Natural killer cell (primary cell): ENCODE measurements around the gene TLR6. TPM values are rescaled to one million over a fixed set of nuclear protein-coding genes. Genes with fewer than 3 reads are reported as not detected.
A peak's percentile ranks its signal among the peaks of the same experiment; 100 is the strongest.

ENCODE experiments used
- ATAC-seq, 3 donors: fragments of 150-1000 bp in 2 of 3; fragments of 200-7000 bp in 1 of 3; cut with Tn5 transposase; 1 replicate in 1 of 3; 2 replicates in 2 of 3; pipeline ENCODE4 v1.10.0; 2021; ENCODE audit warnings: mild to moderate bottlenecking in 2 of 3, moderate library complexity in 2 of 3
- DNase-seq, 2 donors: peaks; one replicate each; pipeline versions ENCODE4 v3.0.0 to v3.0.0-alpha.2; 2013 to 2021; ENCODE audit warnings: mixed read lengths in 1 of 2
- H3K27ac ChIP-seq: one replicate; pipeline ENCODE4 v1.5.1; 2013; ENCODE audit warnings: mild to moderate bottlenecking, low read length
- H3K27me3 ChIP-seq: one replicate; pipeline ENCODE4 v1.6.1; 2013; ENCODE audit warnings: low read length; ENCODE audit not compliant: control insufficient read depth, insufficient read depth
- H3K36me3 ChIP-seq: one replicate; pipeline ENCODE4 v1.6.1; 2013; ENCODE audit warnings: low read length; ENCODE audit not compliant: control insufficient read depth, insufficient read depth
- H3K4me1 ChIP-seq: one replicate; pipeline ENCODE4 v1.6.1; 2013; ENCODE audit warnings: low read length; ENCODE audit not compliant: control insufficient read depth, insufficient read depth
- H3K4me3 ChIP-seq: one replicate; pipeline ENCODE4 v1.5.1; 2013; ENCODE audit warnings: low read length
- H3K9me3 ChIP-seq: one replicate; pipeline ENCODE4 v1.6.1; 2013; ENCODE audit warnings: low read length; ENCODE audit not compliant: control insufficient read depth, insufficient read depth
- H3K27ac Mint-ChIP-seq, 2 donors: one replicate each; pipeline ENCODE4 v1.8.0; 2022; ENCODE audit warnings: mild to moderate bottlenecking in 2 of 2, mixed read lengths in 2 of 2, moderate library complexity in 1 of 2
- H3K27me3 Mint-ChIP-seq, 2 donors: one replicate each; pipeline ENCODE4 v1.8.0; 2022; ENCODE audit warnings: low read depth in 2 of 2, mixed read lengths in 2 of 2
- H3K36me3 Mint-ChIP-seq: one replicate; pipeline ENCODE4 v1.8.0; 2022; ENCODE audit warnings: mixed read lengths
- H3K4me1 Mint-ChIP-seq, 2 donors: one replicate each; pipeline ENCODE4 v1.8.0; 2022; ENCODE audit warnings: mixed read lengths in 2 of 2
- H3K4me3 Mint-ChIP-seq: one replicate; pipeline ENCODE4 v1.8.0; 2022; ENCODE audit warnings: mild to moderate bottlenecking, moderate library complexity, mixed read lengths
- H3K9me3 Mint-ChIP-seq, 2 donors: one replicate each; pipeline ENCODE4 v1.8.0; 2022; ENCODE audit warnings: mixed read lengths in 2 of 2
- CTCF ChIP-seq: fragments of 200-600 bp; IDR thresholded peaks from one replicate; pipeline ENCODE4 v1.8.0; 2022; ENCODE audit warnings: antibody characterized with exemption
- WGBS: methylation state at CpG from one replicate; pipeline ENCODE4 v1.1.7; 2013; ENCODE audit warnings: missing lambda C conversion rate; ENCODE audit not compliant: insufficient coverage; 5-methylcytosine and 5-hydroxymethylcytosine counted together
- intact Hi-C: fragments of 100-400 bp; cut with micrococcal nuclease; formaldehyde crosslinking; loops from one replicate; pipeline ENCODE4 v1.14.2; 2022
- total RNA-seq, 4 donors: library from RNA; stranded (reverse); fragments of 120-200 nt in 1 of 4; gene quantifications; one replicate each; pipeline versions ENCODE4 v1.2.3 to v1.2.4, GENCODE V29; 2013 to 2022

TLR6 gene
- total RNA-seq, 3 donors from 2014 or later (not counting 1 experiment from before 2014, with no cell fraction given), result 6.3 to 9.8 (median 6.8) TPM

GRCh38 chr4:38889143-38889542, 32.5 kb upstream of the TLR6 start:
- peaks cover 0 to 13% of the 10 kb centered on the region in 2 donors for H3K4me1 Mint-ChIP-seq
- Histone ChIP-seq H3K4me3 (no peak overlapping the region), H3K27me3 (no peaks in the 10 kb centered on the region), H3K27ac (no peak overlapping the region), H3K9me3 (no peaks in the 10 kb centered on the region), H3K4me1 (no peaks in the 10 kb centered on the region), H3K36me3 (no peaks in the 10 kb centered on the region)
- ATAC-seq (peak in 1 of 3 donors; percentile 42), DNase-seq (no peak)
- H3K9me3 Mint-ChIP-seq, result no peaks in the 10 kb centered on the region
- H3K4me3 Mint-ChIP-seq, result no peak overlapping the region
- H3K27me3 Mint-ChIP-seq, result peaks cover 0 to 4% of the 10 kb centered on the region in 2 donors
- no CpG with 5 or more reads among the region's 1 CpG for WGBS
- TF ChIP-seq CTCF, result no peak
- H3K36me3 Mint-ChIP-seq, result no peaks in the 10 kb centered on the region
- intact Hi-C loops, result no loop called here
- peak overlapping the region in 1 of 2 donors; percentile 57 for H3K27ac Mint-ChIP-seq

DNA sequence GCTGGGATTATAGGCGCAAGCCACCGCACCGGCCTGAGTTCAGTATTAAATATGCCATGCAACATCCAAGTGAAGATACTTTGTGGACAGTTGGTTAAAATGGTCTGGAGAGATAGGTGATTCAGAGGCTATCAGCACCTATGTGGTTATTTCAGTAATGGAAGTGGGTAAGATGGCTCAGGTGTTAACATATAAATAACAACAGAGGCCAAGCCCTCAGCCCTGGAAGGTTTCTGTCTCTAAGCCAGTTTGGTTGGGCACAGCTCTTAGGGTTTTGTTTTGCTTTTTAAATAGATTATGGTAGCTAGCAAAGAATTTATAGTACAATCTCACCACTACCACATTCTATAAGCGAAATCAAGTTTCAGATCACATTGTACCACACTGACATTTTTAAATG, 27.6 kb upstream of the TLR6 start:
- no peak overlapping the region for H3K4me3 Mint-ChIP-seq
- peaks cover 0 to 8% of the 10 kb centered on the region in 2 donors for H3K4me1 Mint-ChIP-seq
- TF ChIP-seq CTCF, result no peak
- DNase-seq (no peak), ATAC-seq (no peak)
- intact Hi-C loops, result no loop called here
- Histone ChIP-seq H3K36me3 (no peaks in the 10 kb centered on the region), H3K4me1 (no peaks in the 10 kb centered on the region), H3K27ac (no peak overlapping the region), H3K4me3 (no peak overlapping the region), H3K9me3 (no peaks in the 10 kb centered on the region), H3K27me3 (no peaks in the 10 kb centered on the region)
- WGBS, result 97% methylated on average over 3 of the region's 4 CpGs
- H3K27ac Mint-ChIP-seq, result no peak overlapping the region
- H3K36me3 Mint-ChIP-seq, result no peaks in the 10 kb centered on the region
- H3K9me3 Mint-ChIP-seq, result no peaks in the 10 kb centered on the region
- peaks cover 0 to 4% of the 10 kb centered on the region in 2 donors for H3K27me3 Mint-ChIP-seq

DNA sequence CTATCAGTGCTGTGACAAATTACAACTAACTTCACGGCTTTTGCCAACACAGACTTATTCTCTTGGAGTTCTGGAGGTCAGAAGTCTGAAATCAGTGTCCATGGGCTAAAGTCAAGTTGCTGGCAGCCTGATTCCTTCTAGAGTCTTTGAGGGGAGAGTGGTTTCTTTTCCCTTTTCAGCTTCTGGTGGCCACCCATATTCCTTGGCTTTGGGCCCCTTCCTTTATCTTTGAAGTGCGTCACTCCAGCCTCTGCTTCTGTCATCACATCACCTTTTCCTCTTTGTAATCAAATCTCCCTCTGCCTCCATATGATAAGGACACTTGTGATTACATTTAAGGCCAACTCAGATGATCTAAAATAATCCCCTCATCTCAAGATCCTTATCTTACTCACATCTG, 20.0 kb upstream of the TLR6 start:
- Histone ChIP-seq H3K4me1 (no peaks in the 10 kb centered on the region), H3K27ac (no peak overlapping the region), H3K9me3 (no peaks in the 10 kb centered on the region), H3K36me3 (no peaks in the 10 kb centered on the region), H3K4me3 (no peak overlapping the region), H3K27me3 (no peaks in the 10 kb centered on the region)
- intact Hi-C loops, result no loop called here
- Mint-ChIP-seq H3K36me3 (no peaks in the 10 kb centered on the region), H3K4me1 (no peaks in the 10 kb centered on the region), H3K4me3 (no peak overlapping the region), H3K9me3 (no peaks in the 10 kb centered on the region), H3K27ac (no peak overlapping the region), H3K27me3 (peaks cover 7 to 20% of the 10 kb centered on the region in 2 donors)
- DNase-seq (no peak), ATAC-seq (no peak)
- WGBS, result 92% methylated on average over 2 of the region's 2 CpGs
- TF ChIP-seq CTCF, result no peak

- H3K4me1 ChIP-seq, result no peaks in the 10 kb centered on the region
- Mint-ChIP-seq H3K4me3 (no peak overlapping the region), H3K4me1 (peaks cover 0 to 8% of the 10 kb centered on the region in 2 donors), H3K9me3 (no peaks in the 10 kb centered on the region), H3K36me3 (no peaks in the 10 kb centered on the region), H3K27ac (no peak overlapping the region), H3K27me3 (peaks cover 14 to 20% of the 10 kb centered on the region in 2 donors)
- H3K9me3 ChIP-seq, result no peaks in the 10 kb centered on the region
- H3K36me3 ChIP-seq, result no peaks in the 10 kb centered on the region
- H3K4me3 ChIP-seq, result no peak overlapping the region
- 76% methylated on average over 4 of the region's 5 CpGs for WGBS
- H3K27me3 ChIP-seq, result no peaks in the 10 kb centered on the region
- no peak overlapping the region for H3K27ac ChIP-seq
- intact Hi-C loops, result no loop called here
- ATAC-seq (no peak), DNase-seq (no peak)
- TF ChIP-seq CTCF, result no peak
Measured at GRCh38 chr4:38873290-38873944, 16.8 kb upstream of the TLR6 start.
